ENCODE data around the gene APEX2.
"Not testable (repeated sequence)": the region's sequence is repeated elsewhere in the genome, so short reads cannot be mapped to it uniquely, and the experiment has no call there.

DNA sequence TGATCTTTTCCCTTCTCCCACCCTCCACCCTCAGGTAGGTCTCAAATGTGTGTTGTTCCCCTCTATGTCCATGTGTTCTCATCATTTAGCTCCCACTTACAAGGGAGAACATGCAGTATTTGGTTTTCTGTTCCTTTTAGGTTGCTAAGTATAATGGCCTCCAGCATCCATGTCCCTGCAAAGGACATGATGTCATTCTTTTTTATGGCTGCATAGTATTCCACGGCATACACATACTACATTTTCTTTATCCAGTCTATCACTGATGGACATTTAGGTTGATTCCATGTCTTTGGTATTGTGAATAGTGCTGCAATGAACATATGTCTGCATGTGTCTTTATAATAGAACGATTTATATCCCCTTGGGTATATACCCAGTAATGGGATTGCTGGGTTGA is 16.9 kb upstream of the APEX2 start:
- TF ChIP-seq, protein P1, sequence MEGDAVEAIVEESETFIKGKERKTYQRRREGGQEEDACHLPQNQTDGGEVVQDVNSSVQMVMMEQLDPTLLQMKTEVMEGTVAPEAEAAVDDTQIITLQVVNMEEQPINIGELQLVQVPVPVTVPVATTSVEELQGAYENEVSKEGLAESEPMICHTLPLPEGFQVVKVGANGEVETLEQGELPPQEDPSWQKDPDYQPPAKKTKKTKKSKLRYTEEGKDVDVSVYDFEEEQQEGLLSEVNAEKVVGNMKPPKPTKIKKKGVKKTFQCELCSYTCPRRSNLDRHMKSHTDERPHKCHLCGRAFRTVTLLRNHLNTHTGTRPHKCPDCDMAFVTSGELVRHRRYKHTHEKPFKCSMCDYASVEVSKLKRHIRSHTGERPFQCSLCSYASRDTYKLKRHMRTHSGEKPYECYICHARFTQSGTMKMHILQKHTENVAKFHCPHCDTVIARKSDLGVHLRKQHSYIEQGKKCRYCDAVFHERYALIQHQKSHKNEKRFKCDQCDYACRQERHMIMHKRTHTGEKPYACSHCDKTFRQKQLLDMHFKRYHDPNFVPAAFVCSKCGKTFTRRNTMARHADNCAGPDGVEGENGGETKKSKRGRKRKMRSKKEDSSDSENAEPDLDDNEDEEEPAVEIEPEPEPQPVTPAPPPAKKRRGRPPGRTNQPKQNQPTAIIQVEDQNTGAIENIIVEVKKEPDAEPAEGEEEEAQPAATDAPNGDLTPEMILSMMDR (IDR thresholded peaks at IDR 0.05; ENCODE audit: borderline replicate concordance, extremely low read depth, low read length, poor library complexity, severe bottlenecking) = not testable (repeated sequence)
- TF ChIP-seq EZH2 (IDR thresholded peaks at IDR 0.05; ENCODE audit: borderline replicate concordance, low read depth, low read length, severe bottlenecking) = not testable (repeated sequence)

Measured in DND-41 (cell line).